Measurements from ENCODE around the gene PPT1. TPM values are rescaled to one million over a fixed set of nuclear protein-coding genes. Genes with fewer than 3 reads are reported as not detected.
"Not testable (repeated sequence)": the region's sequence is repeated elsewhere in the genome, so short reads cannot be mapped to it uniquely, and the experiment has no call there.

PPT1 gene
- total RNA-seq, 1 donor from 2014 or later: 102 TPM

DNA sequence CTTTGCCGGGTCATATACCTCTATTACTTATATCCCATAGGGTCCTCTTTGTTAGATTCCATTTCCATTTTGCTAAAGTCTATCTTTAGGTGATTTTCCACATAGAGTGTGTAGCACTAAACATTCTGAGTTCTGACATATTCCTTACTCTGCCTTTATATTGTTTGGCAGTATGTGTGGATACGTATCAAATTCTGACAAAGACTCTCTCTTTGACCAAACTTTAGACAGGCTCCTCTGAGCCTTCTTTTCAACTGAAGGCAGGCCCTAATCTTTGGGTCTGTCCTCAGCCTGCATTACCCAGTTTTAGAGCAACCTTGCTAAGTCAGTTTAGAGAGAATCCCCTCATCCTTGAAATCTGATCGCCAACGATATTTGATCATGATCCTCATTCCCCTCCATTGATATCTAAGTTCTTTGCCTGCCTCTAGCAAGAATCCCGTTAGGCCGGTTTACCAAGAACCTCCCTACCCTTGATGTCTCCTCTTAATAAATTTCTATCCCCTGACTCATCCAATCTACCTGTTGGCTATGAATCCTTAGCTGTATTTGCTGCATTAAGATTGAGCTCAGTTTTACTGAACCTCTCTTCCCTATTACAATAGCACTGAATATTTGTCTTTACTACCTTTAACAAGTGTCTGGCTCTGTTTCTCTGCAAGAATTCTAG lies 10.4 kb upstream of the PPT1 start:
- H3K36me3 Mint-ChIP-seq (ENCODE audit: low read depth): peaks cover 2% of the 10 kb centered on the region
- intact Hi-C loops (cut with micrococcal nuclease): no loop called here
- no peaks in the 10 kb centered on the region for H3K4me1 Mint-ChIP-seq
- H3K27ac Mint-ChIP-seq: no peak overlapping the region
- H3K9me3 Mint-ChIP-seq: peaks cover 45% of the 10 kb centered on the region
- peaks cover 41% of the 10 kb centered on the region for H3K27me3 Mint-ChIP-seq
- DNase-seq: no peak
- no peak overlapping the region for H3K4me3 Mint-ChIP-seq

- Mint-ChIP-seq H3K4me1 (no peaks in the 10 kb centered on the region), H3K4me3 (no peak overlapping the region), H3K27ac (no peak overlapping the region), H3K36me3 (ENCODE audit: low read depth) (peaks cover 2% of the 10 kb centered on the region), H3K9me3 (peaks cover 32% of the 10 kb centered on the region), H3K27me3 (peaks cover 40% of the 10 kb centered on the region)
- no peak for DNase-seq
- intact Hi-C loops (cut with micrococcal nuclease): no loop called here
Observed at GRCh38 chr1:40105028-40105427, 8.0 kb upstream of the PPT1 start.

DNA sequence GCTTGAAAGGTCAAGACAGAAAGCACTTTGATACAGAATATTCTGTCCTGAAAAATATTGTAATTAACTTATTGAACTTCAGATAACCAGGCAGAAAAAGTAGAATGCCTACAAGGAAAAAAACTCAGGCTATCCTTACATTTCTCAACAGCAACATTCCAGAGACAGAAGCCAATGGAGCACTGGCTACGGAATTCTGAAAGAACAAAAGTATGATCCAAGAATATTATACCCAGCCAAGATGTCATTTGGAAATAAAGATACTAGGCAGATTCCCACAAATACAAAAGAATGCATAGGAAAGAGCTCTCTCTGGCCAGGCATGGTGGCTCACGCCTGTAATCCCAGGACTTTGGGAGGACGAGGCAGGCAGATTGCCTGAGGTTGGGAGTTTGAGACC lies 5.8 kb upstream of the PPT1 start:
- no peaks in the 10 kb centered on the region for H3K4me1 Mint-ChIP-seq
- H3K36me3 Mint-ChIP-seq (ENCODE audit: low read depth): peaks cover 2% of the 10 kb centered on the region
- peaks cover 19% of the 10 kb centered on the region for H3K9me3 Mint-ChIP-seq
- H3K4me3 Mint-ChIP-seq: no peak overlapping the region
- peaks cover 29% of the 10 kb centered on the region for H3K27me3 Mint-ChIP-seq
- intact Hi-C loops (cut with micrococcal nuclease): no loop called here
- no peak overlapping the region for H3K27ac Mint-ChIP-seq
- DNase-seq: no peak

- peaks cover 15% of the 10 kb centered on the region for H3K9me3 Mint-ChIP-seq
- DNase-seq: no peak
- H3K27me3 Mint-ChIP-seq: peaks cover 24% of the 10 kb centered on the region
- H3K27ac Mint-ChIP-seq: no peak overlapping the region
- H3K4me3 Mint-ChIP-seq: no peak overlapping the region
- peaks cover 2% of the 10 kb centered on the region for H3K36me3 Mint-ChIP-seq (ENCODE audit: low read depth)
- intact Hi-C loops (cut with micrococcal nuclease): no loop called here
- peaks cover 6% of the 10 kb centered on the region for H3K4me1 Mint-ChIP-seq
Observed at GRCh38 chr1:40102038-40102437, 5.0 kb upstream of the PPT1 start.

DNA sequence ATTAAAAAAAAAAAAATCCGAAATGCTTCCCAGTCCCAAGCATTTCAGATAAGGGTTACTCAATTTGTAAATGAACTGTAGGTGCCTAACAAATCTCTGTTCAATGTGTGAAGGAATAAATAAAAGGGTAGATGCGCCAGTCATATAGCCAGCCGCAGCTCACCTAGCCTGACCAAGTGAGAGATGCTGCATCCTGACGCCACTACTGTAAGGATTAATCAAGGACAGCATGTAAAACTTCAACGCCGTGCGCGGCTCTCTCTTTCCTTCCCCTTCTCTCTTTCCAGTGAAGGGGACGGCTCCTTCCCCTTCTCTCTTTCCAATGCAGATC lies 441 bp downstream of the PPT1 start:
- intact Hi-C loops (cut with micrococcal nuclease): loop anchor here (2.0 kb wide), 1 partner anchor 66 kb away; no protein-coding TSS in a partner anchor
- Mint-ChIP-seq H3K27me3 (peaks cover 3% of the 10 kb centered on the region), H3K9me3 (no peaks in the 10 kb centered on the region), H3K27ac (peak overlapping the region; percentile 89), H3K4me1 (peaks cover 35% of the 10 kb centered on the region), H3K4me3 (peak overlapping the region; percentile 99), H3K36me3 (ENCODE audit: low read depth) (peaks cover 24% of the 10 kb centered on the region)
- no peak for DNase-seq

DNA sequence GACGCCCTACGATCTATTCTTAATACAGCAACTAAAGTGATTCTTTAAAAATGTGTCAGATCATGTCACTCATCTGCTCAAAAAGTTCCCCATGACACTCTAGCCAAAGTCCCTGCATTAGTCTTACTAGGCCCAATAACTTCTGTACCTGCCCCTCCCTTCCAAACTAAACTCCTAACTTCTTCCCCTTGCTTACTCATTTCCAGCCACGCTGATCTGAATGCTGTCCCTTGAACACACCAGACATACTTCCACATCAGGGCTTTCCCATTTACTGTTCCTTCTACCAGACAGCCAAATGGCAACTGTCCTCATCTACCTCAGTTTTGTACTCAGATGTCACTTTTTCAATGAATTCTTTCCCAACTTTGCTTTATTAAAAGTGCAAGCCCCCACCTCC lies 1.2 kb downstream of the PPT1 start:
- peaks cover 35% of the 10 kb centered on the region for H3K4me1 Mint-ChIP-seq
- H3K9me3 Mint-ChIP-seq: no peaks in the 10 kb centered on the region
- no peak overlapping the region for H3K27ac Mint-ChIP-seq
- peaks cover 29% of the 10 kb centered on the region for H3K36me3 Mint-ChIP-seq (ENCODE audit: low read depth)
- H3K27me3 Mint-ChIP-seq: no peaks in the 10 kb centered on the region
- H3K4me3 Mint-ChIP-seq: peak overlapping the region; percentile 28
- DNase-seq: no peak
- intact Hi-C loops (cut with micrococcal nuclease): loop anchor here (2.0 kb wide), 1 partner anchor 67 kb away; no protein-coding TSS in a partner anchor

DNA sequence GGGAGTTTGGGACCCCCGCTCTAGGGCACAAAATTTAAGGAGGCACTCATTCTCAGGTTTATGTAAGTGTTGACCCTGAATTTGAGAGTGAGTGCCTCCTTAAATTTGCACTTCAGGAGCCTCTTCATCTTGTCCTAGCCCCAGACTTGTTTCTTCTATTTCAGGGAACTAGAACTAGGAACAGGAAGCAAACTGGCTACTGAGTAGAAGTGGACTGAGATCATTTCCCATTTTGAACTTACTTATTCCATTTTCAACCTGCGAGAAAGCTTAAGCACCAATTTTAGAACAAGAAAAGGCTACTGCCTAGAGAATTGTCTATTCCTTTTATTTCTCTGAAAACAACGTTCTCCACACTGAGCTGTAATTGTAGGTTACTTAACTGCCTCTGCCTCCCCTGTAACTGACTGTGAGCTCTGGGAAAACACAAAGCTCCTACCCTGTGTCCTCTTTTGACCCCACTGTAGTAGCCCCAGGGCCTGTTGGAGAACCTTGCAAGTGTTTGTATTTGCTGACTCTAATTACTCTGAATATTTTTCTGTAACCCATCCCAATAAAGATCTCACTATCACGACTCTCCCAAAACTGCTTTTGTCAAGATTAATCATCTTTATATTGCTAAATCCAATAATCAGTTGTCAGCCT lies 2.5 kb downstream of the PPT1 start:
- no peak overlapping the region for H3K27ac Mint-ChIP-seq
- no peak overlapping the region for H3K4me3 Mint-ChIP-seq
- H3K9me3 Mint-ChIP-seq: no peaks in the 10 kb centered on the region
- no peak for DNase-seq
- intact Hi-C loops (cut with micrococcal nuclease): no loop called here
- H3K4me1 Mint-ChIP-seq: peaks cover 35% of the 10 kb centered on the region
- H3K36me3 Mint-ChIP-seq (ENCODE audit: low read depth): peaks cover 36% of the 10 kb centered on the region
- no peaks in the 10 kb centered on the region for H3K27me3 Mint-ChIP-seq

DNA sequence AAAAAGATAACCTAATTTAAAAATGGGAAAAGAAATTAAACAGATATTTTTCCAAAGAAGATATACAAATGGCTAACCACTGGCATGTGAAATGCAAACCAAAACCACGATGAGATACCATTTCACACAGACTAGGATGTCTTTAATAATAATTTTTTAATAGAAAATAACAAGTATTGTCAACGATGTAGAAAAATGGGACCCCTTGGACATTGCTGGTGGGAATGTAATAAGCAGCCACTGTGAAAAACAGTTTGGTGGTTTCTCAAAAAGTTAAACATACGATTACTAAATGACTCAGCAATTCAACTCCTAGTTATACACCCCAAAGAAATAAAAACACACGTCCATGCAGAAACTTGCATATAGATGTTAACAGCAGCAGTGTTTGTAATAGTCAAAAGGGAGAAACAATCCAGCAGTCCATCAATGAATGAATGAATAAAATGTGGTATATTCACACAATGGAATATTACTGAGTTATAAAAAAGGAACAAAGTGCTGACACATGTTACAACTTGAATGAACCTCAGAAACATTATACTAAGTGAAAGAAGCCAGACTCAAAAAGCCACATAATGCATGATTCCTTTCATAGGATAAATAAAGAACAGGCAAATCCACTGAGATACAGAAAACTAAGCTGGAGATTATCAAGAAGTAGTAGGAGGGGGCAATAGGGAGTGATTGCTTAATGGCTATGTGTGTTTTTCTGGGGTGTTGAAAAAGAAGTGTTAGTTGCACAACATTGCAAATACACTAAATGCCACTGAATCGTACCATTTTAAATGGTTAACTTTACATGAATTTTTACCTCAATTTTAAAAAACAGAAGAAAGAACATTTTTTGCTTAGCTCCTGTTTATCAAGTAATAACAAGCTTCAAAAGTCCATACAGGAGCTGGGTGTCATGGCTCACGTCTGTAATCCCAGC lies 4.1 kb downstream of the PPT1 start:
- peaks cover 35% of the 10 kb centered on the region for H3K4me1 Mint-ChIP-seq
- no peak overlapping the region for H3K27ac Mint-ChIP-seq
- intact Hi-C loops (cut with micrococcal nuclease): no loop called here
- H3K27me3 Mint-ChIP-seq: no peaks in the 10 kb centered on the region
- no peak for DNase-seq
- no peak overlapping the region for H3K4me3 Mint-ChIP-seq
- H3K36me3 Mint-ChIP-seq (ENCODE audit: low read depth): peaks cover 48% of the 10 kb centered on the region
- no peaks in the 10 kb centered on the region for H3K9me3 Mint-ChIP-seq

DNA sequence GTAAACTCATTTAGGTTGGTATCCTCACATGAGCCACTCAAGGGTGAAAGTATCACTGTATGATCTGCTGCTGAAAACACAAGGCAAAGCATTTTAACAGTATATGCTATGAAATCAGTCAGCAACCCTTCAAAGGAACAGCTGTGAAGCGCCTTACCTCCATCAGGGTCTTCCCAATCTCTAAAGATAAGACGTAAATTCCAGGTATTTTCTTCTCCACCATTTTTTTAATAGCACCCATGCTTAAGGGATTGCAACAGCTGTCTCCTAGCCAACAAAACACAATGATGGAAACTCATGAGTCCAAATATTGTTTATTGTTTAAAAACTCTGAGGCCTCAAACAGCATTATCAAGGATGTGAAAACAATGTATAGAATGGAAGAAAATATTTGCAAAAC lies 4.8 kb downstream of the PPT1 start:
- H3K36me3 Mint-ChIP-seq (ENCODE audit: low read depth): peaks cover 51% of the 10 kb centered on the region
- H3K27ac Mint-ChIP-seq: no peak overlapping the region
- H3K4me3 Mint-ChIP-seq: no peak overlapping the region
- peaks cover 29% of the 10 kb centered on the region for H3K4me1 Mint-ChIP-seq
- no peak for DNase-seq
- intact Hi-C loops (cut with micrococcal nuclease): no loop called here
- H3K27me3 Mint-ChIP-seq: no peaks in the 10 kb centered on the region
- no peaks in the 10 kb centered on the region for H3K9me3 Mint-ChIP-seq

DNA sequence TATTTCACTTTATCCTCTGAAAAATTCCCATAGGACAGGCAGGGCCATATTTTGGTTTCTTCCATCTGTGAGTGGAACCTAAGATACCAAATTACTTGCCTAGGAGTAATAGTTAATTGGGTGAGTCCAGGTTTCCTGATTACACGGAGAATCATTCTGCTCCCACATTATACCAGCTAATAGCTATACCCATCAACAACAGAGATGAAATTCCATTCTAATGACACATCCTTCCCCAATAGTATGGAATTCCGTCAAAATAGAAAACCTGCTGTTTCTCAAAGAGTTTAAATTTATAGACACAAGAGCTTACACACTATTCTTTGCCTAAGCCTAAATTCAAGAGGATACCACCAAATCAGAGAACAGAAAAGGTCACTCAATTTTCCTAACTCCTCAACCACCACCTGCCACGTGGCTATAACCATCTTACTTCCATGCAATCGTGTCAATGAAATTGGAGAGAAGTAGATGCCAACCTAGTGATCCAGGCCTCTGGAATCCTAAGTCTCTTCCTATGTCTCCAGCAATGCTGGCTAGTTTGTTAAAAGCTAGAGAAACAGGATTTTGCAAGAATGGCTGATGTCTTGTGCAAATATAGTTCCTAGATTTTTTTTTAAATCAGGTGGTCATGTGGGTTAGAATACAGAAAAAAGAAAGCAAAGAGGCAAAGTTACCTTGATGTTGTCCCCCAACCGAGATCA lies 6.2 kb downstream of the PPT1 start:
- H3K4me3 Mint-ChIP-seq: no peak overlapping the region
- no peaks in the 10 kb centered on the region for H3K9me3 Mint-ChIP-seq
- H3K27me3 Mint-ChIP-seq: no peaks in the 10 kb centered on the region
- H3K4me1 Mint-ChIP-seq: peaks cover 19% of the 10 kb centered on the region
- peaks cover 52% of the 10 kb centered on the region for H3K36me3 Mint-ChIP-seq (ENCODE audit: low read depth)
- intact Hi-C loops (cut with micrococcal nuclease): no loop called here
- H3K27ac Mint-ChIP-seq: no peak overlapping the region
- DNase-seq: no peak

GRCh38 chr1:40084750-40085149 lies 12.3 kb downstream of the PPT1 start:
- Mint-ChIP-seq H3K4me1 (peaks cover 15% of the 10 kb centered on the region), H3K36me3 (ENCODE audit: low read depth) (peaks cover 46% of the 10 kb centered on the region)
- H3K9me3 Mint-ChIP-seq; H3K27ac Mint-ChIP-seq; intact Hi-C loops (cut with micrococcal nuclease); H3K4me3 Mint-ChIP-seq; H3K27me3 Mint-ChIP-seq: not testable (repeated sequence)
- DNase-seq: peak; percentile 83

DNA sequence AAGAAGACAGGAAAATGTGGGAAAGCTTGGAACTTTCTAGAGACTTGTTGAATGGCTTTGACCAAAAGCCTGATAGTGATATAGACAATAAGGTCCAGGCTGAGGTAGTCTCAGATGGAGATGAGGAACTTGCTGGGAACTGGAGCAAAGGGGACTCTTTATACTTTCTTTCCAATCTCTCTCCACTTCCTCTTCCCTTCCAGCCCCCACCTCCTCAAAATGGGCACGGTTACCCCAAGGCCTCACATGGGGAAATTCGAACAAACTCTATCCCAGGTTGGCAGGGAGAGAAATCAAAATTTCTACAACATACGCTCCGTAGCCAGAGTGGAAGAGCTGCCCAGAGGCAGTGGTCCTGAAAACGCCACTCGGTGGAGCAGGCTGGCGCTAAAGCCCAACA lies 15.2 kb downstream of the PPT1 start:
- no peak for DNase-seq
- H3K27me3 Mint-ChIP-seq: no peaks in the 10 kb centered on the region
- intact Hi-C loops (cut with micrococcal nuclease): no loop called here
- H3K4me1 Mint-ChIP-seq: peaks cover 18% of the 10 kb centered on the region
- no peak overlapping the region for H3K4me3 Mint-ChIP-seq
- peaks cover 44% of the 10 kb centered on the region for H3K36me3 Mint-ChIP-seq (ENCODE audit: low read depth)
- H3K27ac Mint-ChIP-seq: no peak overlapping the region
- H3K9me3 Mint-ChIP-seq: no peaks in the 10 kb centered on the region

GRCh38 chr1:40079774-40080400 lies 17.2 kb downstream of the PPT1 start:
- peaks cover 45% of the 10 kb centered on the region for H3K36me3 Mint-ChIP-seq (ENCODE audit: low read depth)

More at GRCh38 chr1:40079774-40080400, 17.2 kb downstream of the PPT1 start:
- intact Hi-C loops (cut with micrococcal nuclease): loop anchor here (2.0 kb wide), 1 partner anchor 259 kb away; no protein-coding TSS in a partner anchor
- H3K27me3 Mint-ChIP-seq: no peaks in the 10 kb centered on the region
- peak overlapping the region; percentile 46 for H3K27ac Mint-ChIP-seq
- H3K9me3 Mint-ChIP-seq: no peaks in the 10 kb centered on the region
- no peak for DNase-seq
- no peak overlapping the region for H3K4me3 Mint-ChIP-seq
- H3K4me1 Mint-ChIP-seq: peaks cover 15% of the 10 kb centered on the region
